ENCODE measurements around the gene NPHP4. TPM values are rescaled to one million over a fixed set of nuclear protein-coding genes. Genes with fewer than 3 reads are reported as not detected.
"Not testable (repeated sequence)": the region's sequence is repeated elsewhere in the genome, so short reads cannot be mapped to it uniquely, and the experiment has no call there.

The NPHP4 gene
- total and polyA plus RNA-seq, 2 donors, result 5.1 to 6.8 TPM

- Histone ChIP-seq H3K36me3 (ENCODE audit: insufficient read depth) (no peaks in the 10 kb centered on the region), H3K4me3 (ENCODE audit: low read depth, low read length) (no peak overlapping the region), H3K27ac (ENCODE audit: low read depth) (no peak overlapping the region), H3K4me1 (ENCODE audit: insufficient read depth) (no peaks in the 10 kb centered on the region)
- 90% methylated on average over 7 of the region's 7 CpGs for WGBS
- no peak for DNase-seq (ENCODE audit: extremely low spot score)
These were observed 37.9 kb upstream of the NPHP4 start for GRCh38 chr1:6030132-6030531.

GRCh38 chr1:6029351-6029750 lies 37.1 kb upstream of the NPHP4 start:
- WGBS, result 98% methylated on average over 5 of the region's 5 CpGs
- Histone ChIP-seq H3K4me1 (ENCODE audit: insufficient read depth) (no peaks in the 10 kb centered on the region), H3K27ac (ENCODE audit: low read depth) (no peak overlapping the region), H3K4me3 (ENCODE audit: low read depth, low read length) (no peak overlapping the region), H3K36me3 (ENCODE audit: insufficient read depth) (no peaks in the 10 kb centered on the region)
- DNase-seq (ENCODE audit: extremely low spot score), result no peak

GRCh38 chr1:6028042-6028850 lies 36.0 kb upstream of the NPHP4 start:
- Histone ChIP-seq H3K4me3 (ENCODE audit: low read depth, low read length) (no peak overlapping the region), H3K27ac (ENCODE audit: low read depth) (no peak overlapping the region), H3K4me1 (ENCODE audit: insufficient read depth) (no peaks in the 10 kb centered on the region), H3K36me3 (ENCODE audit: insufficient read depth) (no peaks in the 10 kb centered on the region)
- DNase-seq (ENCODE audit: extremely low spot score), result no peak
- 77% methylated on average over 19 of the region's 19 CpGs for WGBS

GRCh38 chr1:6027591-6027990 lies 35.4 kb upstream of the NPHP4 start:
- no peak for DNase-seq (ENCODE audit: extremely low spot score)
- H3K27ac ChIP-seq (ENCODE audit: low read depth), result no peak overlapping the region
- H3K36me3 ChIP-seq (ENCODE audit: insufficient read depth), result no peaks in the 10 kb centered on the region
- 74% methylated on average over 10 of the region's 10 CpGs for WGBS
- no peaks in the 10 kb centered on the region for H3K4me1 ChIP-seq (ENCODE audit: insufficient read depth)
- no peak overlapping the region for H3K4me3 ChIP-seq (ENCODE audit: low read depth, low read length)

- no peaks in the 10 kb centered on the region for H3K36me3 ChIP-seq (ENCODE audit: insufficient read depth)
- WGBS, result 44% methylated on average over 34 of the region's 34 CpGs
- H3K27ac ChIP-seq (ENCODE audit: low read depth), result peak overlapping the region; percentile 14
- no peaks in the 10 kb centered on the region for H3K4me1 ChIP-seq (ENCODE audit: insufficient read depth)
- peak overlapping the region; percentile 11 for H3K4me3 ChIP-seq (ENCODE audit: low read depth, low read length)
- no peak for DNase-seq (ENCODE audit: extremely low spot score)
These were observed 34.0 kb upstream of the NPHP4 start for GRCh38 chr1:6026095-6026809.

GRCh38 chr1:6025269-6026094 lies 33.3 kb upstream of the NPHP4 start:
- no peak for DNase-seq (ENCODE audit: extremely low spot score)

GRCh38 chr1:6024376-6024775 lies 32.2 kb upstream of the NPHP4 start:
- DNase-seq (ENCODE audit: extremely low spot score), result no peak
- 82% methylated on average over 6 of the region's 6 CpGs for WGBS
- H3K36me3 ChIP-seq (ENCODE audit: insufficient read depth), result no peaks in the 10 kb centered on the region
- no peaks in the 10 kb centered on the region for H3K4me1 ChIP-seq (ENCODE audit: insufficient read depth)
- H3K4me3 ChIP-seq (ENCODE audit: low read depth, low read length), result no peak overlapping the region
- H3K27ac ChIP-seq (ENCODE audit: low read depth), result no peak overlapping the region

More at GRCh38 chr1:6025269-6026094, 33.3 kb upstream of the NPHP4 start:
- 59% methylated on average over 29 of the region's 29 CpGs for WGBS
- no peaks in the 10 kb centered on the region for H3K4me1 ChIP-seq (ENCODE audit: insufficient read depth)
- H3K36me3 ChIP-seq (ENCODE audit: insufficient read depth), result no peaks in the 10 kb centered on the region
- no peak overlapping the region for H3K4me3 ChIP-seq (ENCODE audit: low read depth, low read length)
- H3K27ac ChIP-seq (ENCODE audit: low read depth), result peak overlapping the region; percentile 14

- WGBS, result 80% methylated on average over 5 of the region's 5 CpGs
- no peak overlapping the region for H3K4me3 ChIP-seq (ENCODE audit: low read depth, low read length)
- H3K4me1 ChIP-seq (ENCODE audit: insufficient read depth), result no peaks in the 10 kb centered on the region
- no peak for DNase-seq (ENCODE audit: extremely low spot score)
- H3K27ac ChIP-seq (ENCODE audit: low read depth), result no peak overlapping the region
- H3K36me3 ChIP-seq (ENCODE audit: insufficient read depth), result no peaks in the 10 kb centered on the region
These were observed 31.1 kb upstream of the NPHP4 start for GRCh38 chr1:6023346-6023745.

- no peaks in the 10 kb centered on the region for H3K4me1 ChIP-seq (ENCODE audit: insufficient read depth)
- WGBS, result 98% methylated on average over 4 of the region's 4 CpGs
These were observed 30.0 kb upstream of the NPHP4 start for GRCh38 chr1:6022193-6022592.

GRCh38 chr1:6019166-6019845 lies 27.1 kb upstream of the NPHP4 start:
- Histone ChIP-seq H3K27ac (ENCODE audit: low read depth) (no peak overlapping the region), H3K4me3 (ENCODE audit: low read depth, low read length) (no peak overlapping the region), H3K36me3 (ENCODE audit: insufficient read depth) (no peaks in the 10 kb centered on the region), H3K4me1 (ENCODE audit: insufficient read depth) (no peaks in the 10 kb centered on the region)
- WGBS, result 79% methylated on average over 15 of the region's 15 CpGs
- no peak for DNase-seq (ENCODE audit: extremely low spot score)

More at GRCh38 chr1:6022193-6022592, 30.0 kb upstream of the NPHP4 start:
- DNase-seq (ENCODE audit: extremely low spot score), result no peak
- Histone ChIP-seq H3K4me3 (ENCODE audit: low read depth, low read length) (no peak overlapping the region), H3K36me3 (ENCODE audit: insufficient read depth) (no peaks in the 10 kb centered on the region), H3K27ac (ENCODE audit: low read depth) (no peak overlapping the region)

GRCh38 chr1:6017654-6018053 lies 25.4 kb upstream of the NPHP4 start:
- not testable (repeated sequence) for H3K4me3 ChIP-seq (ENCODE audit: low read depth, low read length); H3K4me1 ChIP-seq (ENCODE audit: insufficient read depth); DNase-seq (ENCODE audit: extremely low spot score); H3K27ac ChIP-seq (ENCODE audit: low read depth); H3K36me3 ChIP-seq (ENCODE audit: insufficient read depth)
- WGBS, result 73% methylated on average over 7 of the region's 7 CpGs

GRCh38 chr1:6016191-6016865 lies 24.1 kb upstream of the NPHP4 start:
- Histone ChIP-seq H3K4me3 (ENCODE audit: low read depth, low read length) (no peak overlapping the region), H3K36me3 (ENCODE audit: insufficient read depth) (no peaks in the 10 kb centered on the region), H3K4me1 (ENCODE audit: insufficient read depth) (no peaks in the 10 kb centered on the region), H3K27ac (ENCODE audit: low read depth) (no peak overlapping the region)
- WGBS, result 78% methylated on average over 21 of the region's 21 CpGs
- no peak for DNase-seq (ENCODE audit: extremely low spot score)

All from urinary bladder (tissue), 4 donors.